NCI-H2107 treated with DMSO at 0.1 percent for 48 hours (cell line): ENCODE data around the gene MAMLD1.

ENCODE experiments used
- DNase-seq: peaks from one replicate; lab custom pipeline; 2025; ENCODE audit not compliant: unreplicated experiment; lab: John Stamatoyannopoulos, UW

MAMLD1 gene

DNA sequence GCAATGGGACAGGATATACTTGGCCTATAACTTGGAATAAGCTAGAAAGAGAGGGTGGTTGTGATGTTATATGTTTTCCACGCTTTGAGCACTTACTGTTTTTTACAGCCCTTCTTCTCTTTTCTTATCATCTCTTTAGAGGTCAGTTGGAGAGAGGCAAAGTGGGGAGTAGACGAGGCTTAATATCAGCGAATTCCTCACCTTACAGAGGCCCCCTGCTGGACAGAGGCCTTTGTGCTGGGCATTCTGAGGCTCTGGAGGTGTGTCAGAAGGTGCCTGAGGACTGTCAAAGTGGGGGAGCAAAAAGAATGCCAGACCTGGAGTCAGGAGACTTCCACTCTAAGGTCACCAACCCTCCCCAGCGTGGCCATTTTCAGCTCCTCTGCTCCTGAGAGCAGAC lies 42.5 kb downstream of the MAMLD1 start:
- DNase-seq = no peak

DNA sequence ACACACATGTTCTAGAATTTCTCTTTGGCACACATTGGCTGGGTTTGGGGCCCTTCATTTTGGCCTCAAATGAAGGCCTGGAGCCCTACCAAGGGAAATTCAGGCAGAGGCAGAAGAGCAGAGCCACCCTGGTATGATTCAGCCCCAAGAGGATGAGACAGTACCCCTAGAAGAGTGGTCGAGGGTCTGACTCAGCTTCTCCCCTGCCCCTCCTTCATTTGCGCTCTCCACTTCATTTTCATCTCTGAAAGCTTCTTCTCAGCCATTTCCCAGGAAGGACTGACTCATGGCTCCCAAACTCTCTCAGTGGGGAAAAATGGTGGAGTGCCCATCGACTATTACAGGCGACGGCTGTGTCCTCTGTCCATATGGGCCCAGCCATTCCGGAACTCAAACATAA lies 43.5 kb downstream of the MAMLD1 start:
- DNase-seq = no peak

DNA sequence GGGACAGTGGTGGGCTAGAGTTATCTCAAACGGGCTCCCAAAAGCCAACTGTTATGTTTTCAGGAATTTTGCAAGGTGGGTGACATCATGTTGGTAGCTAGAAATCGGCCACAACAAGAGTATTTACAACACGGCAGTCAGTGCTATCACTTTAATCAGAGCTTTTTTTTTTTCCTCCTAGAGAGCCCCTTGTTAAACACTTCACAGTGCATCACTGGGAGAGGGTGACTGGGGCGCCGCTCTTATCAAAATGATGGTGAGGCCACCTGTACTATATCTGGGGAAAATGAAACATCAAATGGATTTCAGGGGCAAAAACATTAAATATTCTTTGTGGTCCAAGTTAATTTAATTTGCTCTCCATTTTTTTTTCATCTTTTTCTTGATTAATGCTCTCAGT lies 44.9 kb downstream of the MAMLD1 start:
- no peak for DNase-seq

DNA sequence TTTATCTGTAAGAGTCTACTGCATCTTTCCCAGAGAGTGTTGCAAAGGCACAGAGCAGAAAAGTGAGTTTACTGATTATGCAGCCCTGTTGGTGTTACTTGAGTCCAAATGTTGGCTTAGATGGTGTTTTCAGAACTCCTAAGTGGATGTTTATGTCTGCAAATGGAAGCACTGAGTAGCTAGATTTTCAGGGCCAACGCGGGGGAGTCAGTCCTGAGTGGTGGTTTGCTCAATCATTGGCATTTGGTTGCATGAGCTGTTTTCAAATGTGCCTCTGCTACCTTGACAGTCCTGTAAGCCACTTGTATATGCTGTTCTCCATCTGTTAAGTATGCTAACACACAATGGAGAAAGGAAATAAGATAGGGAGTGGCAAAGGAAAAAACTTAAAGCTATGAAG lies 45.4 kb downstream of the MAMLD1 start:
- DNase-seq = no peak

DNA sequence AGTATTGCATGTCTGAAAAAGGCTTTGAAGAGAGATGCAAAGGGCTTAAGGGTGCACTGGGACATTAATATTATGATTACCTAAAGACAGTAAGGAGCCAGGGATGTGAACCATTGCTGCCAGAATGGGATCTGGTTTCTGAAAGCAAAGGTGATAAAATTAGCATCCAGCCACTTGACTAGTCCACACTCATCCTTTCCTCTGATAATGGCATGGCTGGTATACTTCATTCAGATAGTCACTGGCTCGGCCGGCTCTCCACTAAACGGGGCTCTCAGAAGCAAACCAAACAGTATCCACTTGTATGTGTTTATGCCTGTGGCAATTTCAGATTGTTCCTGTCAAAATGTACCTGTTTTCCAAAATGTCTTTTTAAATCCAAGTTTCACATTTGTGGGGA lies 46.4 kb downstream of the MAMLD1 start:
- DNase-seq = no peak

DNA sequence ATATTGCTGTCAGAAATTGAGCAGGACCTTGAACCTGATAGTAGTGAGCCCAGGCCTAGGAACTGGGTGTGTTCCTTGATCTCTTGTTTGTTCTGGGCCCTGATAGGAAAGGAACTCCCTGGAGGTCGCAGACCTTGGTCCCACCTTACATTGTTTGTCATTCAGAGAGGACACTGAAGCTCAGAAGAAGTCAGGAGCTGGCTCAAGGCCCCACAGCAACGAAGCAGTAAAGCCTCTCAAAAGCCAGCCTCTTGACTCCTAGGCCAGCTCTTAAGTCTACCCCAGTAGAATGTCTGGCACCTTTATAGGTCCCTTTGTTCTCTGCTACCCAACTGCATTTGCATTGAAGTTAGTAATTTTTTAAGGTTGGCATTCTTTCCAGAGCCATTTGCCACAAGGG lies 46.8 kb downstream of the MAMLD1 start:
- no peak for DNase-seq

DNA sequence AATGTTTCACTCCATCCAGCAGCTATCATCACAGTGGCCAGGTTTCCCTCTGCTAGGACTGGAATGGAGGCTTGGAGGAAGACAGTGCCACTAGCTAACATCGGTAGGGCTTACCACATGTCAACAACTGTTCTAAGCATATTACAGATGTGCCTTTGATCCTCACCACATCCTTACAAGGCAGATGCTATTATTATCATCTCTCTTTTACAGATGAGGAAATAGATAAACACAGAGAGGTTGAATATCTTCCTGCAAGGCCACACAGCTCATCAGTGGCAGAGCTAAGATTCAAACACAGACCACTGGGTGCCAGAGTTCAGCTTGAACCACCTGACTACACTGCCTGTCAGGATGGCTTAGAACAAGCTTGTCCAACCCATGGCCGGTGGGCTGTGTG lies 47.4 kb downstream of the MAMLD1 start:
- no peak for DNase-seq

DNA sequence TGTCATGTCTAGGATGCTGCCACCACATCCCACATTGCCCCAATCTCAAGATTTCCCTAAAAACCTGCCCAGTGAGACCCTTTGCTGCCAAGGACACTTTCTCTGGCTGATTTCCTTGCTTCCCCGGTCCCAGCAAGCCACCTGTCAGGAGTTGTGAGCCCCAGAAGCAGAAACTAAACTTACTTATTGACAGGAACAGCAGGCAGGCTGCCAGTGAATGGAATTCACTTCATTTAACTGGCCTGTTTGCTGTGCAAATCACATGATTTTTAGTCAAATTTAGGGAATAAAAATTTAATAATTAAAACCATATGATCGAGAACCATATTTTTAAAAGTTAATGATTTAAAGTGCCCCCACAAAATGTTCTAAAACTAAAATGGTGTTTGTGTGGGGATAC lies 48.5 kb downstream of the MAMLD1 start:
- no peak for DNase-seq

DNA sequence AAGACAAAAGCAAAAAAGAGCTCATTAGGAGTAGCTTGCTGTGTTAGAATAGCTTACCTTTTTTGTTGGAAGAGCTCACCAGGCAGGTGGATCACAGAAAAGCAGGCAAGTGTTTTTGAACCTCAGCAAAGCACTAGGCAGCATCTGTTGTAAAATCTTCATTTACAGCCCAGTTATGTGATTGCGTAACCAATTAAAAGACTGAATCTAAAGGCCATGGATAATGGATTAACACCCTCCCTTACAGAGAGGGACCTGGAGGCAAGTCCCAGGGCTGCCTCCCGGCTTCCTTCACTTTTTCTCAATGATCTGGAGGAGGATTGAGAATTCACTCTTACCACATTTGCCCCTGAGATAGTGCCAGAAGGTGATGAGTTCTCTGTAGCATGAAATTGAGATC lies 51.1 kb downstream of the MAMLD1 start:
- no peak for DNase-seq

DNA sequence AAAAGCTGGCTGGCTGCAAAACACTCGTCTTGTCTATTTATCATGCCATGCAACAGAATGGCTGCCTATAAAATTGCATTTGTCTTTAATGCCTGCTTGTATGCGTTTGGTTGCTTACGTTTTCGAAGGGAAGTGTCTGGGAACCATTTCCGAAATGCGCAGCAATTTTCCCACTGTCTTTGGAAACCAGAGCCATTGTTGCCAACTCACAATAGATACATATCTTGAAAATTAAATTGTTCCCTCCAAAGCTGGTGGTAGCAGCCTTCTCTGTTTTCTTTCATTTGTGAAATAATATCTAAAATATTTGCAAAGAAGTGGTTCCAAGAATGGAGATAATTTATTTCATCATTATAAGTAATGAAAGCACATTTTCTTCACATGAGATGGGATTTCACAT lies 53.4 kb downstream of the MAMLD1 start:
- no peak for DNase-seq

DNA sequence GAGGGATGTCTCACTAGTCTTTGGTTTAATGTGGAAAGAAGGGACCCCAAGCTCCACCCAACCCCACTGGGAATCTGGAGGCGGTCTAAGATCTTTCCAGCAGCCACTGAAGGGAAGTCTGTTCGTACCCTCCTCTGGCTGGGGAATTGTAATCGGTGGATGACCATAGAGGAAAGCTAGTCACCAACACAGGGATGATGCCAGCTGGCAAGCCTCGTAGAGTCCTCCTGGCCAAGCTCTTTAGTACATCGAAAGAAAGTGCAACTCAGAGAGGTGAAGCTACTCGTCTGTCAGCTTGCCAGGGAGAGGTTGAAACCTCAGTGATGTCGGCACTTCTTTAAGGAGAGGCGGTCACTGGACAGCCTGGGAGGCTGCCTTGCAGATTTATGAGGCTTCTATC lies 58.7 kb downstream of the MAMLD1 start:
- DNase-seq = no peak

DNA sequence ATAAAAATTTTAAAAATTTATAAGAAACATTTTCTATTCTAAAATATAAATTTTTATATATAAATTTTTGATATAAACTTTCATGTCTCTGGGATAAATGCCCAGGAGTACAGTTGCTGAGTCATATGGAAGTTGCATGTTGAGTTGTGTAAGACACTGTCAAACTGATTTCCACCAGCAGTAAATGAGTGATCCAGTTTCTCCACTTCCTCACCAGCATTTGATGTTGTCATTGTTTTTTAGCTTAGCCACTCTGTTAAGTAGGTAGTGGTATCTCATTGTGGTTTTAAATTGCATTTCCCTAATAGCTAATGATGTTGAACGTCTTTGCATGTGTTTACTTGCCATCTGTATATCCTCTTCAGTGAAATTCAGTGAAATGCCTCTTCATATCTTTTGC lies 66.5 kb downstream of the MAMLD1 start:
- no peak for DNase-seq

DNA sequence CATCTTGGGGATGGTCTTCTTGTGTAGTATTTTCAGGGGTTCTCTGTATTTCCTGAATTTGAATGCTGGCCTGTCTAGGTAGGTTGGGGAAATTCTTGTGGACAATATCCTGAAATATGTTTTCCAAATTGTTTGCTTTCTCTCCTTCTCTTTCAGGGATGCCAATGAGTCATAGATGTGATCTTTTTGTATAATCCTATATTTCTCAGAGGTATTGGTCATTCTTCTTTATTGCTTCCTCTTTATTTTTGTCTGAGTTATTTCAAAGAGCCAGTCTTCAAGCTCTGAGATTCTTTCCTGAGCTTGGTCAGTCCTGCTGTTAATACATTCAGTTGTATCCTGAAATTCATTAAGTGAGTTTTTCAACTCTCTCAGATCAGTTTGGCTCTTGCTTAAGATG lies 73.1 kb downstream of the MAMLD1 start:
- no peak for DNase-seq

DNA sequence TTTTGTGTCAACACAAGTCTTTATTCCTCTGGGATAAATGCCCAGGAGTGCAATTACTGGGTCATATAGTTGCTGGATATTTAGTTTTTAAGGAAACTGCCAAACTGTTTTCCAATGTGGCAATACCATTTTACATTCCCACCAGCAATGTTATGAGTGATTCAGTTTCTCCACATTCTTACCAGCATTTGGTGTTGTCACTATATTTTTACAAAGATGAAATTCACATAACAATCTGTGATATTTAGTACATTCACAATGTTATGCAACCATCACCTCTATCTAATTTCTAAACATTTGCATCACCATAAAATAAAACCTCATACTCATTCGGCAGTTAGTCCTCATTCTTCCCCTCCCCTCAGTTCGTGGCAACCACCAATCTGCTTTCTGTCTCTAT lies 75.0 kb downstream of the MAMLD1 start:
- no peak for DNase-seq

DNA sequence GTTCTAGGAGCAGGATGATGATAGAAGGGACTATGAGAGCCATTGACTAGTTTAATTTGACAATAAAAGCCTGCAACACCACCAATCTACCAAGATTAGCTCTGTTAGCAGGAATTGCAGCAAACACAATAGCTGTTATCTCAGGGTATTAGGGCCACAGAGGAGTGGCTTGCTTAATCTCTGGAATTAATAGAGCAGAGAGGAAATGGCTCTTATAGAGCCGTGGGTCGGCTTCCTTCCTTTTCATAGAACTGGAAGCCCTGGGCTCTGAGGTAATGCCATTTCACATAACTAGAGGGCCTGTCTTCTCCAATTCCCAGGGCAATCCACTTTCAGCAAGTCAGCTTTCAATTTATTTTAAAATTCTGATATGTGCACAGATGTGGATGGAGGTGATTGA lies 83.0 kb downstream of the MAMLD1 start:
- no peak for DNase-seq

DNA sequence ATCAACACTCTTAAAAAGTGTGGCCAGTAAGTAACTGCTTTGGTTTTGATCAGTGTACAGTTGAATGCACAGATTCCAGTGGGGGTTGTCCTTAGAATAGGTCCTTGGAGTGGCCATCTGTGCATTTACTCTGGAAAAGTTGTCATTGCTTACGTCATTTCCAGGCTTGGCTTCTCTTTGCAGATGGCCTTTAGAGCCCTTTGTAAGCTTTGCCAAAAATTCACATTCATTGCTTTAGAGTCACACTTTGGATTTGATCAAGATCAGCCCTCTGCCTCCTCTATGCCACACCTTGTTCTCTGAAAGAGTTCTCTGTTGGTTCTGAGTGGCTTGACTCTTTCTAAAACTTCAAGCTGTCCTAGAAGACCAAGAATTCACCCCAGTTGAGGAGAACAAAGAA lies 83.9 kb downstream of the MAMLD1 start:
- DNase-seq = no peak

DNA sequence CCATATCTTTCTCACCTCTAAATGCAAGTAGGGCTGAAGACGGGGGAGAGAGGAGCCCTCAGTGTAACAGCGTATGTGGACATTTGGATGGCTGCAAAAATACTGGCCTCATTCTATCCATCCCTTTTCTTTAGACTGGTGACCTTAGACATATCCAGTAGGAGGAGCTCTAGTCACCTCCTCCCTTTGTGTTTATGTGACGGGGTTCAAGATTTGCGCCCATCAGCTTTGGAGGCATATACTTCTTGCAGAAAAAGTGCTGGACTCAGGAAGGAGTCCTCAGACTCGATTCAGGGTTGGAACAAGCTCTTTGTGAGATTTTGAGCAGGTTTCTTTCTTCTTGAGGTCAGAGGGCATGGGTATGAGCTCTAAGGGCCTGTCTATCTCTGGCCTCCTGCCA lies 86.2 kb downstream of the MAMLD1 start:
- no peak for DNase-seq

DNA sequence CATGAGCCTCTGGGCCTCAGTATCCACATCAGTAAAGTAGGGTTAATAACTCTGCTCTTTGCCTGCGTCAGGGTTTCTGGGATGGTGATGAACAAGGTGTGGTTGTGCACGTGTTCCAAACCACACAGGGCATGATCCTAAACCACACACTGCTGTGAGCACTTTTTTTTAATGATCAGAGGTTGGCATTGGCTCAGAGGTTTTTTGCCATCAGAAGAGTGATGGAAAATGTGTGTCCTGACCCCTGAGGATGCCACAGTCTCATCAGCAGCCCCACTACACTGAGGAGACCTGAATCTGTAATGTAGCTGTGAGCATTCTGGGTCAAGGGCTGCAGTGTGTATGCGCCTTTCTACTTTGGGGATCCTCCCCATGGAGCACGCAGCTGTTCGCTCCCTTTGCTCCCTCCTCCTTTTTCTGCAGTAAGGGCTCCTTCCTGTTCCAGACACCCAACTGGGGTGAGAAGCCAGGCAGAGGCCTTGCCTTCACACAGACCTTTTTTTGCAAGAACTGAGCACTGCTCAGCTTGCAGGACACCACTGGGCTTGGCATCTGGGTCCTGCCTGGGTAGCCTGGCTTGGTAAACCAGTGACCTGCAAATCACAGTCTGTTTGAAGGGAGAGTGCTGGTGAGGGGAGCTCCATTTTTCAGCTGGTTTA lies 87.5 kb downstream of the MAMLD1 start:
- no peak for DNase-seq

DNA sequence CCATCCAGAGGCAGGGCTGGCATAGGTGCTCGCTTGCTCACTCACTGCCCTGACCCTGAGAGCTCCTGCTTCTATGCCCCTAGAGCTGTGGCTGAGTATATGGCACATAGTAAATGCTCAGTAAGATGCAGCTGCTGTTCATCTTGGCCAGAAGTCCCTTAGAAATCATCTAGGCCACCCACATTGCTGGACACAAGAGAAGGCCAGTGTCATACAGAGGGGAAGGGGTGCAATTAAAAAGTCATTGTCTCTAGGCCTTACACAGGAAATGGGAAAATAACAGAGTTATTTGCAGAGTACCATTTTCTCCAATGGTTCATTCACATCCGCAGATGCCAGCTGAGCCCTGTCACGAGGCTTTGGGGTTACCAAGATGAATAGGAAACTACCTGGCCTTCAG lies 88.8 kb downstream of the MAMLD1 start:
- DNase-seq = no peak

DNA sequence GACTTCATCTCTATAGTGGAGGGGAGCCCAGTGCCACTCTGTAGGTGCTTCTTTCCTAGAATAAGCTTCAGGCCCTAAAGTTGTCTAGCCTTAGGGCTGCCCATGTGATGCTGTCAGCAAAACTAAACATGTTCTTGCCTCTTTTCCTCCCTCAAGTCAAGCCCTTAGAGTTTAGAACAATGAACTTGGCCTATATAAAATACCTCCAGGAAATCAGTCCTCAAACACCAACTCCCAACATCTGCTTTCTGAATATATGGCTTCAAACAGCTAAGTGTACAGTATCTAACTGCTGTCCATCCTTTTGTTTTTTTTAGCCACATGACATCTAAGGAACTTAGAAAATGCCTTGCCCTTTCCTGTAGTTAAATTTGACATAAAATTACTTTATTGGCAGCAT lies 91.0 kb downstream of the MAMLD1 start:
- no peak for DNase-seq

DNA sequence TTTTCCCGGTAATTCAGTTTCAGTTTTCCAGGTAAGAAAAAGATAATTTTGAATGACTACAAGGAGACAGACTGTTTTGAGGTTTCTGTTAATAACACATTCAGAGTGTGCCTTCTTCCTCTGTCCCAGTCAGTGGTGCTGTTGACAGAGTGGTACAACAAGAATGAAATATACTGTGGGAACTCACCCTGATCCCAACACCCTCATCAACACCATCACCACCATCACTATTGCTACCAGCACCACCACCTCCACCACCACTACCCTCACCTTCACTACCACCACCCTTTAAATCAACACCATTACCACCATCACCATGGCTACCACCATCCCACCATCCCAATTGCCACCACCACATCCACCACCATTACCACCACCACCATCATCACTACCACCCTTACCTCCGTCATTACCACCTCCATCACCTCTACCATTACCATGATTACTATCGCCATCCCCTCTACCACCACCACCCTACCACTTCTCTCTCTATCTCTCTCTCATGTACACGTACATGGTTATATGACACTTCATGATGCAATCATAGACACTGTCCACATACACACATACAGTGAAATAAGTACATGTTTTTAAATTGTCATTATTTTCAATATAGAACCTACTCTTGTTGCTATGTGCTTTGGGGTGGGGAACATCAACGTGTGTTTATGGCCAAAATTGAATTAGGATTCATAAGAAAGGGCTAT lies 91.5 kb downstream of the MAMLD1 start:
- no peak for DNase-seq

DNA sequence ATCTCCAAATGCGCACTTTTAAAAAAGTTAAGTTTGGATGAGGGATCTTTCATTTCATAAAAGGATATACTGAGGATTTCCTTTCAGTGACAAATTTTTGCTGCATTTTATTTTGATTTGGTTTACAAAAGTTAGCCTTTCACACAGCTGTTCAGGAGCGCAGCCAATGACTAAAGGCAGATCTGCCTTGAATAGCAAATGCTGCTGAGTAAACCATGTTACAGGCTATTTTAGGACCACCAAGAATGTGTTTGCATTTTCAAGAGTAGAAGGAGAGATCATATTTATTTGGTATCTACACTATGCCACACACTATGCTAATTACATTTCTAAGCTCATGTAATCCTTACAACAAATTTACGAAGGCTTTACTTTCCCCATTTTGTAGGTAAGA lies 92.1 kb downstream of the MAMLD1 start:
- no peak for DNase-seq

DNA sequence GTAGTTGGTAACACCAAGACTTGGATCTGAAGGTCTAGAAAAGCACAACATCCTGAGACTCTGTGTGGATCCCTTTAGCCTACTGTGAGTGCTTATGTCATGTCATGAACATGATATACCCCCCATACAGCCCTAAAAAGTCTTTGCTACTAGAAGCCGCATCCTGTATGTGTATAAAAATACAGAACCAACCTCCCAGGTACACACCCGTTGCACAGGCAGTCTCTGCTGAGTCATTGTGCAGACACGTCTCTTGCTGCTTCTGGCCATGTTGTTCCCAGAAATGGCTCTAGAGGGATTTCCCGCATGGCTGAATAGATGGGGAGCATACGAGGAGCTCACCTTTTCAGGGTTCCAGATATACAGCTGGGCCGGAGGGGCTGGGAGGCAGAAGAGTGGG lies 93.3 kb downstream of the MAMLD1 start:
- no peak for DNase-seq
